ENCODE data around the gene CGB5.

GRCh38 chr19:49020931-49021895 lies 22.4 kb upstream of the CGB5 start:
- TF ChIP-seq CTCF (IDR thresholded peaks at IDR 0.05) (no peak), EP300 (IDR thresholded peaks at IDR 0.05) (no peak)

All from esophagus muscularis mucosa (tissue), 3 donors.